ENCODE measurements around the gene EPHA2. TPM values are rescaled to one million over a fixed set of nuclear protein-coding genes. Genes with fewer than 3 reads are reported as not detected.

Gene EPHA2
- total and polyA plus RNA-seq, 12 donors = 0.83 to 49.5 (median 14.8) TPM

- peaks cover 0 to 15% of the 10 kb centered on the region in 2 donors for H3K36me3 ChIP-seq (replicated peaks in 1 of 2)
- TF ChIP-seq POLR2A (IDR thresholded peaks at IDR 0.05) (no peak), CTCF (IDR thresholded peaks at IDR 0.05) (no peak)
- H3K9me3 ChIP-seq (replicated peaks in 1 of 3) = no peaks in the 10 kb centered on the region
- H3K4me3 ChIP-seq = no peak overlapping the region
- peak in 3 of 7 donors; percentile 51 to 68 (median 60) for DNase-seq
- intact Hi-C loops (cut with DNase I) = no loop called here
- 54 to 65% (median 61%) methylated on average over 15 to 18 of the region's 18 CpGs for WGBS, 4 donors
- H3K4me1 ChIP-seq (replicated peaks in 1 of 2) = peaks cover 57 to 85% of the 10 kb centered on the region in 2 donors
- H3K27ac ChIP-seq = peak overlapping the region in 4 of 5 donors; percentile 93 to 98 (median 96)
- H3K27me3 ChIP-seq = no peaks in the 10 kb centered on the region
These were observed 12.1 kb downstream of the EPHA2 start for GRCh38 chr1:16143566-16144324.

- DNase-seq = no peak
- Histone ChIP-seq H3K27me3 (no peaks in the 10 kb centered on the region), H3K4me1 (replicated peaks in 1 of 2) (peaks cover 63 to 89% of the 10 kb centered on the region in 2 donors), H3K9me3 (replicated peaks in 1 of 3) (no peaks in the 10 kb centered on the region), H3K4me3 (no peak overlapping the region), H3K36me3 (replicated peaks in 1 of 2) (peaks cover 0 to 9% of the 10 kb centered on the region in 2 donors), H3K27ac (peak overlapping the region in 3 of 5 donors; percentile 37 to 98 (median 96))
- TF ChIP-seq CTCF (IDR thresholded peaks at IDR 0.05) = no peak
- TF ChIP-seq POLR2A (IDR thresholded peaks at IDR 0.05) = no peak
- WGBS, 4 donors = 92 to 97% (median 95%) methylated on average over 3 to 7 of the region's 7 CpGs
- intact Hi-C loops (cut with DNase I) = no loop called here
These were observed 12.8 kb downstream of the EPHA2 start for GRCh38 chr1:16143005-16143565.

- peak overlapping the region in 3 of 5 donors; percentile 61 to 98 (median 78) for H3K27ac ChIP-seq
- H3K4me3 ChIP-seq = no peak overlapping the region
- no peaks in the 10 kb centered on the region for H3K9me3 ChIP-seq (replicated peaks in 1 of 3)
- no peaks in the 10 kb centered on the region for H3K27me3 ChIP-seq
- H3K36me3 ChIP-seq (replicated peaks in 1 of 2) = peaks cover 0 to 10% of the 10 kb centered on the region in 2 donors
- WGBS, 4 donors = 87 to 97% (median 96%) methylated on average over 5 of the region's 5 CpGs
- TF ChIP-seq CTCF (IDR thresholded peaks at IDR 0.05) = no peak
- H3K4me1 ChIP-seq (replicated peaks in 1 of 2) = peaks cover 60 to 85% of the 10 kb centered on the region in 2 donors
- no peak for DNase-seq
- intact Hi-C loops (cut with DNase I) = no loop called here
These were observed 13.4 kb downstream of the EPHA2 start for GRCh38 chr1:16142383-16142995.

- intact Hi-C loops (cut with DNase I) = no loop called here
- WGBS, 4 donors = 53 to 73% (median 63%) methylated on average over 6 to 16 of the region's 16 CpGs
- no peak overlapping the region for H3K4me3 ChIP-seq
These were observed 14.1 kb downstream of the EPHA2 start for GRCh38 chr1:16141573-16142336.

More at GRCh38 chr1:16141573-16142336, 14.1 kb downstream of the EPHA2 start:
- H3K4me1 ChIP-seq (replicated peaks in 1 of 2) = peaks cover 52 to 78% of the 10 kb centered on the region in 2 donors
- peaks cover 0 to 14% of the 10 kb centered on the region in 2 donors for H3K36me3 ChIP-seq (replicated peaks in 1 of 2)
- TF ChIP-seq CTCF (IDR thresholded peaks at IDR 0.05) (no peak), POLR2A (IDR thresholded peaks at IDR 0.05) (no peak)
- H3K27me3 ChIP-seq = no peaks in the 10 kb centered on the region
- H3K9me3 ChIP-seq (replicated peaks in 1 of 3) = no peaks in the 10 kb centered on the region
- H3K27ac ChIP-seq = peak overlapping the region; percentile 3 to 98 (median 61)
- peak in 3 of 7 donors; percentile 51 to 67 (median 62) for DNase-seq

All from adrenal gland (tissue), 12 donors.